C4-2B (cell line): Measurements from ENCODE around the gene PDE4C.

Experiments
- ZFX ChIP-seq: fragments of 450-650 bp; IDR thresholded peaks from 2 replicates; pipeline ENCODE4 v1.6.1; 2017
- TF ChIP-seq, protein P1 (sequence below): fragments of 450-650 bp; conservative IDR thresholded peaks from 2 replicates; pipeline ENCODE4 v1.5.1; 2017; ENCODE audit warnings: mild to moderate bottlenecking

DNA sequence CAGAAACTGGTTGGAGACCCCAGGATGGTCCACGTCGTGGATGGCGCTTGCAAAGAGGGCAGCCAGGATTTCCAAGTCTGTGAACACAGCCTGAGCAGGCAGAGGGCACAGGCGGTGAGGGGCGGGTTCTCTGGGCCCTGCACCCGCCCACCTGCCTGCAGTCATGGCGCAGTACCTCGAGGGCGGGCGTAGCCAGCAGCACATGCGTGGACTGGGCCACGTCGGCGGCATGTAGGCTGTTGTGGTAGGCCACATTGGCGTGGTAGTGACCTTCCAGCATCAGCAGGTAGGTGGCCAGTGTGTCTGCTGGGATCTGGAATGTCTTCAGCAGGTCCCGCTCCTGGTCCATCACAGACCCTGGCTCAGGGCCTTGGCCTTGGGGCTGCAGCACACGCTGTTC is 8.1 kb downstream of the PDE4C start:
- TF ChIP-seq, protein P1, sequence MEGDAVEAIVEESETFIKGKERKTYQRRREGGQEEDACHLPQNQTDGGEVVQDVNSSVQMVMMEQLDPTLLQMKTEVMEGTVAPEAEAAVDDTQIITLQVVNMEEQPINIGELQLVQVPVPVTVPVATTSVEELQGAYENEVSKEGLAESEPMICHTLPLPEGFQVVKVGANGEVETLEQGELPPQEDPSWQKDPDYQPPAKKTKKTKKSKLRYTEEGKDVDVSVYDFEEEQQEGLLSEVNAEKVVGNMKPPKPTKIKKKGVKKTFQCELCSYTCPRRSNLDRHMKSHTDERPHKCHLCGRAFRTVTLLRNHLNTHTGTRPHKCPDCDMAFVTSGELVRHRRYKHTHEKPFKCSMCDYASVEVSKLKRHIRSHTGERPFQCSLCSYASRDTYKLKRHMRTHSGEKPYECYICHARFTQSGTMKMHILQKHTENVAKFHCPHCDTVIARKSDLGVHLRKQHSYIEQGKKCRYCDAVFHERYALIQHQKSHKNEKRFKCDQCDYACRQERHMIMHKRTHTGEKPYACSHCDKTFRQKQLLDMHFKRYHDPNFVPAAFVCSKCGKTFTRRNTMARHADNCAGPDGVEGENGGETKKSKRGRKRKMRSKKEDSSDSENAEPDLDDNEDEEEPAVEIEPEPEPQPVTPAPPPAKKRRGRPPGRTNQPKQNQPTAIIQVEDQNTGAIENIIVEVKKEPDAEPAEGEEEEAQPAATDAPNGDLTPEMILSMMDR: no peak
- TF ChIP-seq ZFX: no peak
